GM12875 (cell line): ENCODE data around the gene CFAP141.

ENCODE experiments used
- H3K4me3 ChIP-seq: one replicate; pipeline ENCODE4 v1.5.1; 2011; ENCODE audit warnings: low read depth, low read length, control low read depth
- TF ChIP-seq, protein P1 (sequence below): IDR thresholded peaks from 2 replicates; pipeline ENCODE4 v1.5.1; 2011; ENCODE audit warnings: low read depth, mild to moderate bottlenecking, control low read depth, inconsistent platforms, low read length, moderate library complexity, borderline replicate concordance; ENCODE audit not compliant: insufficient read depth

CFAP141 gene

DNA sequence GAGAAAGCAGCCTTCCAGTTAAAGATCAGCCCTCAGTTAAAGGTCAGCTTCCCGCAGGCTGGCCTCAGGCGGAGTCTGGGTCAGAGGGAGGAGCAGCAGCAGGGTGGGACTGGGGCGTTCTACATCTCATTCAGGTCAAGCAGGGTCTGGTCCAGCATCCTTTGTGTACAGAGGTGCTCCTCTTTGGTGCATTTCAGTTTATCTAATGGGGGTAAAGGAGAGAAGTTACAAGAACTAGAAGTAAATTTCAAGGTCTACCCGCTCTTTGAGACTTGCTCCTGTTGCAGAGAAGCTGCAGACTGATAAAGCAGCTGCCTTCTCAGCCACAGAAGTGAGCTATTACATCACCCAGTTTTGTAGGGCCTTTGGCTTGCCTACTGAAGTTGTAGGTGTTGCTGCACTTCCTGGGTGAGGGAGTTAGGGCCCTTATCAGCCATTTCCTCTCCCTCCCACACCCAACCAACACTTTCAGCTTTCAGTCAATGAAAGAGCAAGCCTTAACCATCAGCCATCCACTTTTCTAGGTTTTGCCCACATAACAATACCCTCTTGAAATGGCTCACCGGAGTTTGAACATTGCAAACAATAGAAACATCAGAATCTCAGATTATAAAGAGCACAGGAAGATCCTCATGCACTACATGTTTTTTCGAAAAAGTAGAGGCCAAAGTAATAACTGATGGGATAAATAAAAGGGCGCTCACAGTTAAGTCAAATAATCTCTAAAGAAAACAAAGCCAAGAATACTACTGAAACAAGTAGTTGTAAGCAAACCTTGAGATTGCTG lies 48.4 kb downstream of the CFAP141 start:
- H3K4me3 ChIP-seq: no peak overlapping the region
- TF ChIP-seq, protein P1, sequence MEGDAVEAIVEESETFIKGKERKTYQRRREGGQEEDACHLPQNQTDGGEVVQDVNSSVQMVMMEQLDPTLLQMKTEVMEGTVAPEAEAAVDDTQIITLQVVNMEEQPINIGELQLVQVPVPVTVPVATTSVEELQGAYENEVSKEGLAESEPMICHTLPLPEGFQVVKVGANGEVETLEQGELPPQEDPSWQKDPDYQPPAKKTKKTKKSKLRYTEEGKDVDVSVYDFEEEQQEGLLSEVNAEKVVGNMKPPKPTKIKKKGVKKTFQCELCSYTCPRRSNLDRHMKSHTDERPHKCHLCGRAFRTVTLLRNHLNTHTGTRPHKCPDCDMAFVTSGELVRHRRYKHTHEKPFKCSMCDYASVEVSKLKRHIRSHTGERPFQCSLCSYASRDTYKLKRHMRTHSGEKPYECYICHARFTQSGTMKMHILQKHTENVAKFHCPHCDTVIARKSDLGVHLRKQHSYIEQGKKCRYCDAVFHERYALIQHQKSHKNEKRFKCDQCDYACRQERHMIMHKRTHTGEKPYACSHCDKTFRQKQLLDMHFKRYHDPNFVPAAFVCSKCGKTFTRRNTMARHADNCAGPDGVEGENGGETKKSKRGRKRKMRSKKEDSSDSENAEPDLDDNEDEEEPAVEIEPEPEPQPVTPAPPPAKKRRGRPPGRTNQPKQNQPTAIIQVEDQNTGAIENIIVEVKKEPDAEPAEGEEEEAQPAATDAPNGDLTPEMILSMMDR: no peak

GRCh38 chr1:154155251-154155650 lies 50.9 kb downstream of the CFAP141 start:
- no peak overlapping the region for H3K4me3 ChIP-seq
- TF ChIP-seq, protein P1: no peak

GRCh38 chr1:154154534-154155191 lies 51.5 kb downstream of the CFAP141 start, which contains the start of gene NUP210L:
NUP210L (minus strand) TSS chr1:154155073.
- TF ChIP-seq, protein P1: no peak

DNA sequence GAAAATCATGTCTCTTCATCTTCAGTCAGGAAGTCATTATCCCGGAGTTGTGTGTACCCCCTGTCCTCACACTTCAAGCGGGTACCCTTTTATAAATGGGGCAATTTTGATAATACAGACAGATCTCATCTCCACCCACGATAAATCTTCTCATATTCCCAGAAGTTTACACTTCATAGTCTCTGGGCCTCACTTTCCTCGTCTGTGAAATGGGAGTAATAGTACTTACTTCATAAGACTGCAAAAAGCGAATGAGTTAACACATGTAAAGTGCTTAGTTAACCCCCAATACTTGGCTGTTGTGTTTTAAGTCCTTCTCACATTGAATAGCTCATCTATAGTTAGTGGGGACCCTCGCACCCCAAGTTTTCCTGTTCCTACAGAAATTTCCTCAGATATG lies 52.1 kb downstream of the CFAP141 start:
- H3K4me3 ChIP-seq: no peak overlapping the region
- TF ChIP-seq, protein P1: no peak

More at GRCh38 chr1:154154534-154155191, 51.5 kb downstream of the CFAP141 start, which contains the start of gene NUP210L:
- no peak within 1 kb of the TSS for H3K4me3 ChIP-seq

DNA sequence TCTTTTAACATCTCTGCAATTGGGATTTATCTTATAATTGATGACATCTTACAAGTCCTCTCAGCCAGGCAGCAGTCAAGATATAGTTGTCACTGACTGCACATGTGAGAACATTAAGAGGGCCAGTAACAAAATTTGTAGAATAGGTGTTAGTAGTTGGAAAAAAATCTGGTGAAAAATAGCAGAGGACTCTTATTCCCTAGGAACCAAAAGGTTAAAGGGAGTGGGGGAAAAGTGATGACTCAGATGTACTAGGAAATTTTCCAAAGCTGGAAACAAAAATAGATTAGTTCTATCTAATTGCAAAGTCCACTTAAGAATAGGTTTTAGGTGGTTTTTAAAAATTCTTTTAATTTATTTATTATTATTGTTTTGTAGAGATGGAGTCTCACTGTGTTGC lies 54.8 kb downstream of the CFAP141 start:
- TF ChIP-seq, protein P1: no peak
- no peak overlapping the region for H3K4me3 ChIP-seq
